ENCODE results near the gene SAMM50.

Gene SAMM50

DNA sequence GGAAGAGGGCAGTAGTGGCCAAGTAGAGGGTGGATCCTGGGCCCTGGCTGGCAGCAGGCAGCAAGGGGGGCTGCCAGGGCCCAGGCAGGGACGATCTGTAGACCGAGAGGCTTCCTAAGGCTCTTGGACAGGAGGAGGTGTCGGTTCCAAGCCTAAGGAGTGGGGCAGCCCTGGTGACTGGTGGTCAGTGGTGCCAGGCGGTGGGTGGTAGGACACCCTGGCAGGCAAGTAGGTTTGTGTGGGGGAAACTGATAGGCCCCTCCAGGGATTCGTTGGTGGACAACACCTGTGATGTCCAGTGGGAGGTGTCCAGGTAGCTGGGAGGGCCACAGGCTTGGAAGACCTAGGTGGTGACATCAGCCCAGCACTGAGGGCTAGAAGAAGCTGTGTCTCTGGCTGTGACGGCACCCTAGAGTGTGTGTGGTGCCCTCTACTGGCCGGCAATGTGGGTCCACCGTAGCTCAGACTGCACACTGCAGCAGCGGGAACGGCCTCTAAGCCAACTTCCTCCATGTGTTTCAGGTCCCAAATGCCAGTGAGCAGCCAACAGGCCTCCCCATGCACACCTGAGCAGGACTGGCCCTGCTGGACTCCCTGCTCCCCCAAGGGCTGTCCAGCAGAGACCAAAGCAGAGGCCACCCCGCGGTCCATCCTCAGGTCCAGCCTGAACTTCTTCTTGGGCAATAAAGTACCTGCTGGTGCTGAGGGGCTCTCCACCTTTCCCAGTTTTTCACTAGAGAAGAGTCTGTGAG is 9.4 kb upstream of the SAMM50 start:
- peak; percentile 56 for DNase-seq (ENCODE audit: low spot score)

DNA sequence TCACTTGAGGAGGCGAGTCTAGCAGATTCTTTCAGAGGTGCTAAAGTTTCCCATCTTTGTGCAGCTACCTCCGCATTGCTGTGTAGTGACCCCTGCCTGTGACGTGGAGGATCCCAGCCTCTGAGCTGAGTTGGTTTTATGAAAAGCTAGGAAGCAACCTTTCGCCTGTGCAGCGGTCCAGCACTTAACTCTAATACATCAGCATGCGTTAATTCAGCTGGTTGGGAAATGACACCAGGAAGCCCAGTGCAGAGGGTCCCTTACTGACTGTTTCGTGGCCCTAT is 8.9 kb upstream of the SAMM50 start:
- no peak for DNase-seq (ENCODE audit: low spot score)

DNA sequence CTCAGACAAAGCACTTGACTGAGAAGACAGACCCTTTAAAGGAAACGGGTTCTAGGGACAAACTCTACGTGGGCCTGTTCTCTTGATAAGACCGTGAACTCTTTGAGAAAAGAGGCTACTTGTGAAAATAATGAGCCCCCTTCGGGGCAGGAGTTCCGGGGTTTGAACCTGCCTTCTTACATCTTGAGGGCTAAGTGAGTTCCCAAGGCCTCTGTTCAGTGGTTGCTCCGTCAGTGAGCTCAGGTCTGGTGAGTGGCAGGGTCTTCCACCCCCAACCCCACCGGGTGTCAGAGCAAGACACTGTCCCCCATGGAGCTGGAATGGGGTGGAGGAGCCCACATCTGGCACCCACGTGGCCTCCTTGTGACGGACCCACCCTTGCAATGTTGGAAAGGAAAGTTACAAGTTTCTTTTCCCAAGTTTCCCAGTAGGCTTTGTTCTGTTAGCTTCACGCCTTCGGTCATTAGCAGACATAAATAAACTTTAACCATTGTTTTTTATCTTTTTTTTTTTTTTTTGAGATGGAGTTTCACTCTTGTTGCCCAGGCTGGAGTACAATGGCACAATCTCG is 6.3 kb upstream of the SAMM50 start:
- DNase-seq (ENCODE audit: low spot score): no peak

DNA sequence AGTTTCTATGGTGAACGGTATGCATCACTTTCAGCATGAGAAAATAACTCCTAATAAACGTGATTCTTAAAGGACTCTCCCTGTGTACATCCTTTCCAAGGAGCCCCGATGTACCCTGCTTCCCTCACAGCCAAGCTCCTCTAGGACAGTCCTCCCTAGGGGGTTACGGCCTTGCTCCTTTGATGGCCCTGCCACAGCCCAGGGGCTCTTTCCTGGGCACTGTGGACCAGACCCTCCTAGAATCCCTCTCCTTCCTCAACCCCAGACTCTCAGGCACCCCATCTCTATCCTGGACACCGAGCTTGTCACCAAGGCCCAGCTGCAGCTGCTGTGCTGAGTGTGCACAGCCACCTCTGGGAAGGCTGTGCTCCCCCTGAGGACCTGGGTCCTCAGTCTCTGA is 3.9 kb upstream of the SAMM50 start:
- no peak for DNase-seq (ENCODE audit: low spot score)

DNA sequence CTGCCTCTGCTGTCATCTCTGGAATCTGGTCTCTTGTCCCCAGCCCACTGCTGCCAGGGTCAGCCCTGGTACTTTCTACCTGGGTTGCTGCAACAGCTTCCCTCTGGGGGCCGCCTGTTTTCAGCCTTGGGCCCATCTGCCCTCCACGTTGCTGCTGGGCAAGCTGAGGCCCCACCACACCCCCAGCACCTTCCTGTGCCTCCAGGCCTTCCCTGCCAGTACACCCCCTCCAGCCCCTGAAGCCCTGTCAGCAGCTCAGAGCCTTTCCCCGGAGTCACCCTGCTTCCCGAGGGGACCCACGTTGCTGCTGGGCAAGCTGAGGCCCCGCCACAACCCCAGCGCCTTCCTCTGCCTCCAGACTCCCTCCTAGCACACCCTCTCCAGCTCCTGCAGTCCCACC is 3.3 kb upstream of the SAMM50 start:
- no peak for DNase-seq (ENCODE audit: low spot score)

DNA sequence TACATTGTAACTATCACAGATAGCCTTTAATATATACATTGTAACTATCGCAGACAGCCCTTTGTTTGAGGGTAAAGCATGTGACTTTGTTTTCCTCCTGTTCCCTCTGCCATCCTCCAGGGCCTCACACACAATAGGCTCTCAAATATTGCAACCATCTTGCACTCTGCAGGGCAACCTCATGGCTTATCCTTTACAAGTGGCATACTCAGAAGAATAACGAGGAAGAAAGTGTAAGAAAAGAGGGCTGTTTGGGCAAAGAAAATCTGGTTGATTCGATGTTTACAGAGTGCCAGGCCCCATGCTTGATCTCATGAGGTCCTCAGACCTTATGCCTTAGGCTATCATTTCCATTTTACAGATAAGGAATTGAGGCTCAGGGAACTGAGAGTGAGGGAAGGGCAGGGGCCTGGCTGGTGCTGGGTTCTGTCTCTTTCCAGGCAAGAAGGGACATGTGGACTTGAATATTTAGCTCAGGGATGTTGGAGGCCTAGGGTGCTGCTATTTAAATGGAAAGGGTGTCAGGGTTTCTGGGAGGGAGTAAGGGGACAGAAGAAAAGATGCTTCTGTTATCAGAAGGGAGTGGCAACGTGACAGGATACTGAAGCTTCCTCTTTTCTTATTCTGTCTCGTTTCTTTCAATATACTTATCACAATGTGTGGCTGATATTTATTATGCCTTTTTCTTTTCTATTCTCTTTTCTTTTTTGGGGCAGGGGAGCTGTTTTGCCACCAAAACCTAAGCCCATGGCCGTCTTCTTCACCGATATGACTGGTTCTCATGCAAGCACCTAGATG is 1.1 kb upstream of the SAMM50 start:
- DNase-seq (ENCODE audit: low spot score): no peak

DNA sequence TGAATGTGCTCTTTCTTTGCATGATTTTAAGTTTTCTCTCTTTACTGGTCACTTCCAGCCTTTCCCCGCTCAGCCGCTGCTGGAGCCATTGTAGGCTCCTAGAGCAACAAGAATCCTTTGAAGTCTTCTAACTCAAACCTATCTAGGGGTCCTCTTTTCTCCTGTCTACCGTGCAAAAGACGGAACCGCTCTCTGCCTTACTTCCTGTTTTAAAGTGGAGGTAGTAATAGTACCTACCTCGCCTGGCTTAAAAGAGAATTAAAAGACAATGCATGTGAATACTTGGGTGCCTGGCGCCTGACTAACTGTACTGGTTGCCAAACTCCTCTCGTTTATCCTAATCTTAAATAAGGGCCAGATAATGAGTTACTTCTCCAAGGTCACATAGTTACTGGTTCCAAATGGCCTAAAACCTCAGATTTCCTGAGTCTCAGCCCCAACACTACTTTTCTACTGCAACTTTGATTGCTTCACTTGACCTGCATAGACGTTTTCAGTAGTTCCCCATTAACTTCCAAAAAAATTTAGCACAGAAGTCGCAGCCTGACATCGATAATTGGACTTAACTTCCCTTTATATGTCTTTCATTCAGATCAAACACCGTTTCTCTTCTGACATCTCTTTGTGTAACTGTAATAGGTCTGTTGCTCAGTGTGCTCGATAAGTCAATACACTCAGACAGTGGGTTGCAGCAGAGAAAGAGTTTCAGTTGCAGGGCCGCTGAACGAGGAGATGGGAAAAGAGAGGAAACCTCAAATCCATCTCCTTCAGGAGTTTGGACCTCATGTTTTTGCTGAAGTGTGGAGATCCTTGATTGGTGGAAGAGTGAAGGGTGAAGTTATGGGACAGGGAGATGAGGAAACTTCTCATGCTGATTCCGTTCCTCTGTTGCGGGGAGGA is 891 bp downstream of the SAMM50 start:
- no peak for DNase-seq (ENCODE audit: low spot score)

DNA sequence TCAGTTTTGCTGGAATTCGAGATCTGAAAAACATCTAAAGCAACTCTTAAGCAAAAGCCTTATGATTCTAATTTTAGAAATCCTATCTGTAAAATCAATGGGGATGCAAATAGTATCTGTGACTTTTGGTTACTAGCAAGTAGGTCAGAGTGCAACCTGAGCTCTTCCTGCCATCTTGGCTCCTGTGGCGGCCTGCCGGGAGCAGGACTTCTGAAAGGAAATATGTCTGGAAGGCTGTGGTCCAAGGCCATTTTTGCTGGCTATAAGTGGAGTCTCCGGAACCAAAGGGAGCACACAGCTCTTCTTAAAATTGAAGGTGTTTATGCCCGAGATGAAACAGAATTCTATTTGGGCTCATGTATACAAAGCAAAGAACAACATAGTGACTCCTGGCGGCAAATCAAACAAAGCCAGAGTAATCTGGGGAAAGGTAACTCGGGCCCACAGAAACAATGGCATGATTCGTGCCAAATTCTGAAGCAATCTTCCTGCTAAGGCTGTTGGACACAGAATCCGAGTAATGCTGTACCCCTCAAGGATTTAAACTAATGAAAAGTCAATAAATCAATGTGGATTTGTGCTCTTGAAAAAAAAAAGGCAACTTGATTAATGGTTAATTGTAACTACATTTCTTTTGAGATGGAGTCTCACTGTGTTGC is 1.7 kb downstream of the SAMM50 start:
- DNase-seq (ENCODE audit: low spot score): no peak

DNA sequence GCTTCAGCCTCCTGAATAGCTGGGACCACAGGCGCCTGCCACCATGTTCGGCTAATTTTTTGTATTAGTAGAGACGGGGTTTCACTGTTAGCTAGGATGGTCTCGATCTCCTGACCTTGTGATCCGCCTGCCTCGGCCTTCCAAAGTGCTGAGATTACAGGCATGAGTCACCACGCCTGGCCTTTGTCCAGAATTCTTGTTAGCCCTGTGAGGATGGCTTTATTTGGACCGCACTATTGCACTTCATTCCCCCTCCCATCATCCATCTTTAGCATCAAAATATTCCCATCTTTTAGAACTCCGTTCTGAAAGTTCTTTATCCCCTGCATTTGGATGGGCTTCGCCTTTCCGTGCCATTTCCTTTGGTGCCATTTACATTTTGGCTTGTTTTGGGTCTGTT is 2.6 kb downstream of the SAMM50 start:
- no peak for DNase-seq (ENCODE audit: low spot score)

DNA sequence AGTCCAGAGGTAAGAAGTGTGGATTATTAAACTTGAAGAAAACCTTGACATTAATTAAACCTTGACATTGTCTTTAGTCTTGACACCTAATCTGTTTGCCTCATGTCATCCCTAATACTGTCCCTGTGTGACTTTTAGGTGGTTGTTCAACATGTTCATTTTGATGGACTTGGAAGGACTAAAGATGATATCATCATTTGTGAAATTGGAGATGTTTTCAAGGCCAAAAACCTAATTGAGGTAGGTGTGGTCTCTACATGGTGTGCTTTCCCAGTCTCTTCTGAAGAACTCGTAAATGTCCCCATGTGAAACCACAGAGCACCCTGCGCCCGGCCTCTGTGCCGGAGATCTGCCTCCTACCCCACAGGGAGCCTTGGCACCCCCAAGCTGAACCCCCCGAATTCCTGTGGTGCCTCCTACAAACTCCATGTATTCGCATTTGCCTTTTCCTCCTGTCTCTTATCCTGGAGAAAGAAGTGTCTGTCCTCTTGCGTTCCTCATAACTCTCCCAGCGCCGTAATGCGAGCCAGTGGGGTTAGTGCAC is 9.1 kb downstream of the SAMM50 start:
- DNase-seq (ENCODE audit: low spot score): no peak

DNA sequence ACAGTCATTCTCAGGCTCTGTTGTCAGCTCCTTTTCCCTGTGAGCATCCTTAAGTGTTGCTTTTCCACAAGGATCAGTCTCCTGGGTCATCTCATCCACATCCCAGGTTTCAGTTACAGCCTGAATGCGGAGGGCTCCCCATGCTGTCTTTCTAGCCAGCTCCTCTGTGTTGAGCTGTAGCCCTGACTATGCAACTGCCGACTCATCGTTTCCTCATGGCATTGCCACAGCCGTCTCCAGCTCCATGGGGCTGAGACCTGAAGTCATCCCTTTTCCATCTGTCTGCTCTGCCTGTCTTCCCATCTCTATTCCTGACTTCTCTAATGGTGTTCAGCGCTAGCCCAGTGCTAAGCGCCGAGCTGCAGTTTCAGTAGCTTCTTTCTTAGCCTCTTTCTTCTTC is 11.8 kb downstream of the SAMM50 start:
- no peak for DNase-seq (ENCODE audit: low spot score)

DNA sequence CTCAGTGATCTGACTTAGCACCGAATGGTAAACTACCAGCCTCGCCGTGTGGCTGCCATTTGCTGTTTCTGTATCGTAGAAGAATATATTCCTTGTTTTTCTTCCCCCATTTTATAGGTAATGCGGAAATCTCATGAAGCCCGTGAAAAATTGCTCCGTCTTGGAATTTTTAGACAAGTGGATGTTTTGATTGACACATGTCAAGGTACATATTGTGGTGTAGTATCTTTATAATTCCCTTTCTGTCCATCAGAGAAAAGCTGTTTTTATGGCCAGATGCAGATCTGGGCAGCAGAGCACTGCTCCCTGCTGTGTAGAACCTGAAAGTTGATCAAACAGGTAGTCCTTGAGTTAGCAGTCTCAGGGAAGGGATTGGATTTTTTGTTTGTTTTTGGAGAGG is 13.4 kb downstream of the SAMM50 start:
- DNase-seq (ENCODE audit: low spot score): no peak

DNA sequence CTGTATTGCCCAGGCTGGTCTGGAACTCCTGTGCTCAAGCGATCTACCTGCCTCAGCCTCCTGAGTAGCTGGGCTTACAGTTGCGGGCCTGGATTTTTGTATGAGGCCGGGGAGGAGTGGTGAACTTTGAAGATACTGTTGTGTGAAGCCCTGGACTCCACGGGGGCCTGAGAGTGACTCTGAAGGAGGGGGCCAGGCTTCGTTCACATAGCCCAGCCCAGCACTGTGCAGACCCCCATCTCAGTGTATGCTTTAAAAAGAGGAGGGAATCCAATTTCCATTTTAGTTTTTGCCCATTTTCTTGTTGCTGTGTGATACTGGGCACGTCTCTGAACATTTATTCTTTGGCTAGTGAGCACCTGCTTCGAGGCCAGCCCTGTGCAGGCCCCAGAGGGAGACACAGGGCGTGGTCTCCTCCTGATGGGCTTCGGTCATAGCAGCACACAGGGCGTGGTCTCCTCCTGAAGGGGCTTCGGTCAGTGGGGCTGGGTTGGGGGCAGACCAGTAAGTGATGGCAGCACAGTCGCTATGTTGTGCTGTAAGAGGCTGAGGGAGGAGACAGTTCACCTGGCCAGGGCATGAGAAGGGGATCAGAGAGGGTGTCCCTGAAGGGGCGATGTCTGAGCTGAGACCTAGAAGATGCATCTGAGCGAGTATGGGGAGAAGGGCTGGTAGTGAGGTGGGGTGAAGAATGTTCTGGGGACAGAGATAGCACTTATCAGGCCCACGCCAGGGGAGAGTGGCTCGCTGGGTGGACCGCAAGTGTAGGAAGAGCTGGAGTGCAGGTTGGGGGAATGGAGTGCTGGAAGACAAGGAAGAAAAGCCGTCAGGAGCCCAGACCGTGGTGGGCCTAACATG is 14.0 kb downstream of the SAMM50 start:
- no peak for DNase-seq (ENCODE audit: low spot score)

DNA sequence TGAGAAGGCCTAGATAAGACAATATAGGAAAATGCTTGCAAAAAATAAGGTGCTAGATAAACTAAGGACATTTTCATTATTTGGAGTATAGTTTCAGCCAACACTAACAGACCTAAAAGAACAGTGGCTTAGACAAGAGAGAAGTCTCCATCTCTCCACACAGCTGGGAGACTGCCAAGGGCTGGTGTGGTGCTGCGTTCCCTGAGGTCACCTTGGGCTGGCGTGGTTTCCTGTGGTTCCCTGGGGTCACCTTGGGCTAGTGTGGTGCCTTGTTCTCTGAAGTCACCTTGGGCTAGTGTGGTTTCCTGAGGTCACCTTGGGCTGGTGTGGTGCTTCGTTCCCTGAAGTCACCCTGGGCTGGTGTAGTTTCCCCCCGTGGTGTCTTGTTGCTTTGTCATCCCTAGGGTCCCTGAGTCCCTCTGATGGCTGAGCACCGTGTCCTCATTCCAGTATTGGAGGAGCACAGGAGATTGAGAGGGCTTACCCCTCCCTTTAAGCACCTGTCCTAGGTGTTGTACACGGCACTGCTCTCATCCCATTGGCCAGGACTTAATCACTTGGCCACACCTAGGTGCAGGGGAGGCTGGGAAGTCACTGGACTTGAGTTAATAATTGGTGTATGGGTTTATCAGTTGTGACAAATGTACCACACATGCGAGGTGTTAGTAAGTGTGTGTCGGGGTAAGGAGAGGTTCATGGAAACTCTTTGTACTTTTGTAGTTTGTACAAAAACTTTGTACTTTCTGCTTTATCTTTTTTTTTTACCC is 14.9 kb downstream of the SAMM50 start:
- DNase-seq (ENCODE audit: low spot score): no peak

DNA sequence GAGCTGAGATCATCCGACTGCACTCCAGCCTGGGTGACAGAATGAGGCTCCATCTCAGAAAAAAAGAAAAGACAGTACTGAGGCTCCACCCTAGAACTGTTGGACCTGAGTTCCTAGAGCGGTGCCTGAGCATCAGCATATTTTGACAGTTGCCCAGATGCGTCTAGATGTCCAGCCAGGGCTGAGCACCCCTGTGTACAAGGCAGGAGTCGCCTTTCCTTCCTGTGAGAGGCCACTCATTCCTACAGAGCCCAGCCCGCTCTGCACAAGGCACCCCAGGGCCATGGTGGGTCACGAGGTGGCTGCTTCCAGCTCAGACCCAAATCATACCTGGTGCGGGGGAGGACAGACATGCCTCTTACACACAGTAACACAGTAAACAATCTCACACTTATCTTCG is 15.9 kb downstream of the SAMM50 start:
- DNase-seq (ENCODE audit: low spot score): no peak

DNA sequence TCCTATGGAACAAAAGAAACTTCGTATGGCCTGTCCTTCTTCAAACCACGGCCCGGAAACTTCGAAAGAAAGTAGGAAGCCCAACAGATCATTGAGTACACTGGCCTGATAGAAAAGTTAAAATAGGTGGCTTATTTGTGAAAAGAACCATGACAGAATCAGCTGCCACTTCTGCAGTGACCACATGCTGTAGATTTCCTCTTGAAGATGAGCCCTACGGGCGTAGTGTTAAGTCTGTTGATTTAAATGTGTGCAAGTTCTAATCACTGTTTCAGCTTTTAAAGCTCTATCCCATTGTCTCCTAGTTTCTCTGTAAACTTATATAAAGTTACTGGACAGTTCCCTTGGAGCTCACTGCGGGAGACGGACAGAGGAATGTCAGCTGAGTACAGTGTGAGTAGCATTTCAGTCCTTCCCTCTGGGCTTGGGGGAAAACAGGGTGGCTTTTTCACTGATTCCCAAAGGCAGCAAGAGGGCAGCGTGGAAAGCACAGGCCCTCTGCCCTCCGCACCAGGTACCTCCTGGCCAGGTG is 17.8 kb downstream of the SAMM50 start:
- no peak for DNase-seq (ENCODE audit: low spot score)

DNA sequence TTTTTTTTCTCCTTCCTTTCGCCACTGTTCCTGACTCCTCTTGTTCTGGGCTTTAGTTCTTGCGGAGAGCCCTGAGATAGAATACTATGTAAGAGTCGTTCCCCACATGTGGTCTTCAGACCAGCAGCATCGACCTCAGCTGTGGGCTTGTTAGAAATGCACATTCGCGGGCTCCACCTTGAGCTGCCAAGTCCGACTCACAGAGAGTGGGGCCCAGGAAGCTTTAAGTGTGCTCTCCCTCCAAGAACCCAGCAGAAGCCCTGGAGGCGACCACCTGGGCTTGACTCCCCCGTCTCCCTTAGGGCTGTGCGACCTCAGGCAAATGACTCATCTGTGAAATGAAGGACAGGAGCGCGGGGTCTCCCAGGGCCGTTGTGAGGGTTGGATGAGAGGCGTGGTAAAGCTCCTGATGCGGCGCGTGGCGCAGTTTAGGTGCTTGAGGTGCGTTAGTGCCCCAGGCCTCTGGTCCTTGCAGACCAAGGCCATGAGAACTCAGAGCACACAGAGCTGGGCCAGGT is 18.8 kb downstream of the SAMM50 start:
- DNase-seq (ENCODE audit: low spot score): no peak

DNA sequence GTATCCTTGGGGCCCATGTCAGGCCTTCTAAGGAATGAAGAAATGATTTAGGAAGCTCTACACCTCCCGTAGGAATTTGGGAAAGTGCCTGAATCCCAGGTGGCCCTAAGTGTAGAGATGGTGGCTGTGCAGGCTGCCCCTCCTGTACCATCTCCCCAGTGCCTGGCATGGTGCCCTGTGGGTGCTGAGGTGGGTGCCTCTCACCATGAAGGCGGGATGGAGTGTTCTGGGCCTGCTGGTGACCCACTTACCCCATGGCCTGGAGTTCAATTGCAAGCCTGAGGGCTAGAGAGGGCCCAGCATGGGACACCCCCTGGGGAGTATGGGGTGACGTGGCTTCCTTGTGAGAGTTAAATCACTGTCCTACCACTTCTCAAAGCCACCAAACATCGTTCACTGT is 19.8 kb downstream of the SAMM50 start:
- DNase-seq (ENCODE audit: low spot score): no peak

Measured in SW480 (cell line).